ENCODE measurements around the gene DMRT1. TPM values are rescaled to one million over a fixed set of nuclear protein-coding genes. Genes with fewer than 3 reads are reported as not detected.
A peak's percentile ranks its signal among the peaks of the same experiment; 100 is the strongest.

DMRT1 gene
- total RNA-seq, 1 experiment from 2014 or later: not detected

GRCh38 chr9:980640-981039 lies 139.1 kb downstream of the DMRT1 start:
- ChIA-PET POLR2A (no interaction called here), CTCF (interaction anchor here (0.9 to 3.4 kb wide), 8 partner anchors 11 to 87 kb away, joined by 4 to 31 read pairs (median 8); no protein-coding TSS in a partner anchor)
- no peak for DNase-seq (ENCODE audit: low spot score)
- Mint-ChIP-seq H3K4me1 (peaks cover 32% of the 10 kb centered on the region), H3K9me3 (no peaks in the 10 kb centered on the region), H3K4me3 (peak overlapping the region; percentile 5; the same call in 1 of the 2 replicates), H3K27ac (no peak overlapping the region), H3K27me3 (ENCODE audit: low read depth) (peaks cover 96% of the 10 kb centered on the region), H3K36me3 (no peaks in the 10 kb centered on the region)
- no peak for ATAC-seq
- TF ChIP-seq SMAD4 (CRISPR knock-in tag; IDR thresholded peaks at IDR 0.05): no peak
- TF ChIP-seq ATF2 (CRISPR knock-in tag; IDR thresholded peaks at IDR 0.05; ENCODE audit: borderline replicate concordance, low read depth): no peak
- TF ChIP-seq SP1 (CRISPR knock-in tag; conservative IDR thresholded peaks at IDR 0.05): no peak
- no peak for TF ChIP-seq ERG (CRISPR knock-in tag; IDR thresholded peaks at IDR 0.05)
- TF ChIP-seq MYBL2 (CRISPR knock-in tag; IDR thresholded peaks at IDR 0.05): no peak
- TF ChIP-seq ZBTB43 (CRISPR knock-in tag; IDR thresholded peaks at IDR 0.05): no peak
- no peak for TF ChIP-seq ZNF219 (CRISPR knock-in tag; IDR thresholded peaks at IDR 0.05; ENCODE audit: borderline replicate concordance)
- no peak for TF ChIP-seq NFE2L1 (CRISPR knock-in tag; IDR thresholded peaks at IDR 0.05)
- TF ChIP-seq PRDM15 (CRISPR knock-in tag; IDR thresholded peaks at IDR 0.05): no peak
- no peak for TF ChIP-seq GABPB1 (CRISPR knock-in tag; IDR thresholded peaks at IDR 0.05)
- TF ChIP-seq RELA (CRISPR knock-in tag; IDR thresholded peaks at IDR 0.05; ENCODE audit: borderline replicate concordance): no peak
- no peak for TF ChIP-seq HMGXB4 (CRISPR knock-in tag; IDR thresholded peaks at IDR 0.05)
- no peak for TF ChIP-seq GTF2I (CRISPR knock-in tag; conservative IDR thresholded peaks at IDR 0.05)
- TF ChIP-seq ZNF416 (CRISPR knock-in tag; IDR thresholded peaks at IDR 0.05): no peak
- TF ChIP-seq TEAD4 (CRISPR knock-in tag; IDR thresholded peaks at IDR 0.05): no peak

- H3K27ac Mint-ChIP-seq: no peak overlapping the region
- peaks cover 96% of the 10 kb centered on the region for H3K27me3 Mint-ChIP-seq (ENCODE audit: low read depth)
- no peak overlapping the region for H3K4me3 Mint-ChIP-seq
- ChIA-PET POLR2A (interaction anchor here (0.6 kb wide), 1 partner anchor 57 kb away, joined by 4 read pairs; no protein-coding TSS in a partner anchor), CTCF (interaction anchor here (0.6 to 3.4 kb wide), 26 partner anchors 9 to 218 kb away, joined by 3 to 31 read pairs (median 4); no protein-coding TSS in a partner anchor)
- no peak for TF ChIP-seq ZNF121 (CRISPR knock-in tag; IDR thresholded peaks at IDR 0.05)
- 0 out of 2 replicates have a peak, but pooled peaks have one; percentile 21 for TF ChIP-seq CTCF (IDR thresholded peaks at IDR 0.05)
- 0 out of 2 replicates have a peak, but pooled peaks have one; percentile 49 for TF ChIP-seq ZBTB43 (CRISPR knock-in tag; IDR thresholded peaks at IDR 0.05)
- 0 out of 2 replicates have a peak, but pooled peaks have one; percentile 52 for TF ChIP-seq FOXP1 (CRISPR knock-in tag; IDR thresholded peaks at IDR 0.05; ENCODE audit: borderline replicate concordance)
- TF ChIP-seq ZNF423 (CRISPR knock-in tag; IDR thresholded peaks at IDR 0.05): peak; percentile 85
- TF ChIP-seq TCF7 (CRISPR knock-in tag; IDR thresholded peaks at IDR 0.05; ENCODE audit: low read depth): no peak
- no peak for TF ChIP-seq GABPB1 (CRISPR knock-in tag; IDR thresholded peaks at IDR 0.05)
- no peak for TF ChIP-seq MAX (CRISPR knock-in tag; IDR thresholded peaks at IDR 0.05)
- peaks cover 27% of the 10 kb centered on the region for H3K4me1 Mint-ChIP-seq
- peak; percentile 29 for ATAC-seq
- H3K9me3 Mint-ChIP-seq: no peaks in the 10 kb centered on the region
- H3K36me3 Mint-ChIP-seq: no peaks in the 10 kb centered on the region
- peak; percentile 60 for DNase-seq (ENCODE audit: low spot score)
Observed at GRCh38 chr9:981491-981898, 140.0 kb downstream of the DMRT1 start.
